SK-N-SH (cell line): ENCODE results near the gene HFE. TPM values are rescaled to one million over a fixed set of nuclear protein-coding genes. Genes with fewer than 3 reads are reported as not detected.

Source experiments
- CTCF ChIA-PET: fragments of 300-600, 350-600 bp; formaldehyde crosslinking; extraction: SDS; loops from one replicate; lab custom pipeline; 2021; lab: Yijun Ruan, JAX
- POLR2A ChIA-PET: fragments of 350-600 bp; sonication (Branson Sonifier 250); formaldehyde crosslinking; extraction: SDS; loops from one replicate; lab custom pipeline; 2020; ENCODE audit warnings: antibody characterized with exemption, inconsistent platforms; lab: Yijun Ruan, JAX
- DNase-seq: peaks from one replicate; pipeline ENCODE4 v3.0.0; 2012
- H2AFZ ChIP-seq: fragments of 200-600 bp; sonication (generic); 2 replicates; pipeline ENCODE4 v1.8.1; 2016; ENCODE audit warnings: antibody characterized with exemption, mild to moderate bottlenecking, low read depth
- H3F3A ChIP-seq: fragments of 200-600 bp; sonication (generic); replicated peaks from 2 replicates; pipeline ENCODE3; 2016; ENCODE audit warnings: antibody characterized with exemption, mild to moderate bottlenecking; ENCODE audit not compliant: insufficient read depth
- H3K27ac ChIP-seq, 2 experiments: fragments of 200-500 bp in 1 of 2; fragments of 200-600 bp in 1 of 2; sonication (Bioruptor generic) in 1 of 2; sonication (generic), shearing (Covaris generic) in 1 of 2; 2 replicates each; pipeline versions ENCODE4 v1.5.1 to v1.6.1; 2014 to 2016; ENCODE audit warnings: low read depth in 2 of 2, inconsistent platforms in 1 of 2, low read length in 1 of 2, mild to moderate bottlenecking in 1 of 2, mixed read lengths in 1 of 2
- H3K27me3 ChIP-seq: fragments of 200-600 bp; sonication (generic), shearing (Covaris generic); 2 replicates; pipeline ENCODE4 v1.6.1; 2016; ENCODE audit warnings: mixed run types; ENCODE audit not compliant: insufficient read depth
- H3K36me3 ChIP-seq, 2 experiments: fragments of 200-500 bp in 1 of 2; fragments of 200-600 bp in 1 of 2; sonication (Bioruptor generic) in 1 of 2; sonication (generic) in 1 of 2; replicated peaks in 1 of 2; 2 replicates each; pipeline versions ENCODE3 to v1.5.1; 2014 to 2016; ENCODE audit warnings: low read length in 1 of 2, mild to moderate bottlenecking in 1 of 2; ENCODE audit not compliant: insufficient read depth in 2 of 2, control insufficient read depth in 1 of 2
- H3K4me1 ChIP-seq, 2 experiments: fragments of 200-500 bp in 1 of 2; fragments of 200-600 bp in 1 of 2; sonication (Bioruptor generic) in 1 of 2; sonication (generic), shearing (Covaris generic) in 1 of 2; 2 replicates each; pipeline versions ENCODE4 v1.5.1 to v1.6.1; 2014 to 2016; ENCODE audit warnings: low read depth in 1 of 2, low read length in 1 of 2, mixed run types in 1 of 2; ENCODE audit not compliant: insufficient read depth in 2 of 2, control insufficient read depth in 1 of 2
- H3K4me2 ChIP-seq: fragments of 200-600 bp; sonication (generic), shearing (Covaris generic); 2 replicates; pipeline ENCODE4 v1.6.1; 2017; ENCODE audit warnings: mixed run types
- H3K4me3 ChIP-seq, 2 experiments: fragments of 200-500 bp in 1 of 2; fragments of 200-600 bp in 1 of 2; sonication (Bioruptor generic) in 1 of 2; sonication (generic), shearing (Covaris generic) in 1 of 2; 2 replicates each; pipeline versions ENCODE4 v1.5.1 to v1.8.1; 2014 to 2016; ENCODE audit warnings: low read depth in 2 of 2, inconsistent platforms in 1 of 2, low read length in 1 of 2, mild to moderate bottlenecking in 1 of 2, mixed read lengths in 1 of 2, moderate library complexity in 1 of 2
- H3K79me2 ChIP-seq: fragments of 200-600 bp; sonication (generic); 2 replicates; pipeline ENCODE4 v1.8.1; 2017; ENCODE audit warnings: mild to moderate bottlenecking; ENCODE audit not compliant: insufficient read depth
- H3K9ac ChIP-seq: fragments of 200-600 bp; sonication (generic); 2 replicates; pipeline ENCODE4 v1.6.1; 2017; ENCODE audit warnings: mixed run types
- H3K9me2 ChIP-seq: fragments of 200-600 bp; sonication (generic); 2 replicates; pipeline ENCODE4 v1.6.1; 2017; ENCODE audit warnings: mixed run types
- H3K9me3 ChIP-seq: fragments of 200-600 bp; sonication (generic); 2 replicates; pipeline ENCODE4 v1.6.1; 2017; ENCODE audit warnings: mixed run types, mild to moderate bottlenecking, moderate library complexity
- H4K20me1 ChIP-seq: fragments of 200-600 bp; sonication (generic); 2 replicates; pipeline ENCODE4 v1.6.1; 2017; ENCODE audit warnings: mild to moderate bottlenecking, mixed run types; ENCODE audit not compliant: insufficient read depth
- ELF1 ChIP-seq: IDR thresholded peaks from 2 replicates; pipeline ENCODE4 v1.4.0; 2012
- EP300 ChIP-seq, 2 experiments: IDR thresholded peaks; 2 replicates each; pipeline versions ENCODE4 v1.4.0 to v1.6.1; 2012; ENCODE audit warnings: borderline replicate concordance in 1 of 2, low read depth in 1 of 2, low read length in 1 of 2
- EZH2phosphoT487 ChIP-seq: fragments of 200-600 bp; sonication (generic); IDR thresholded peaks from 2 replicates; pipeline ENCODE4 v1.6.1; 2017; ENCODE audit warnings: low read depth, mixed run types, mild to moderate bottlenecking, antibody characterized with exemption, moderate library complexity, borderline replicate concordance
- FOSL2 ChIP-seq: IDR thresholded peaks from 2 replicates; pipeline ENCODE4 v1.4.0; 2012; ENCODE audit warnings: low read depth, mild to moderate bottlenecking, moderate library complexity, borderline replicate concordance
- FOXJ3 ChIP-seq: sonication (generic); formaldehyde crosslinking; IDR thresholded peaks from 2 replicates; pipeline ENCODE4 v1.5.1; 2020; ENCODE audit warnings: mild to moderate bottlenecking, missing genetic modification reagents
- FOXM1 ChIP-seq: IDR thresholded peaks from 2 replicates; pipeline ENCODE4 v1.4.0; 2012; ENCODE audit warnings: low read depth, mild to moderate bottlenecking
- IRF3 ChIP-seq: fragments of 150-350 bp; IDR thresholded peaks from 2 replicates; pipeline ENCODE4 v1.6.1; 2016; ENCODE audit warnings: mild to moderate bottlenecking, low read depth, low read length
- MEF2A ChIP-seq: IDR thresholded peaks from 2 replicates; pipeline ENCODE4 v1.4.0; 2012; ENCODE audit warnings: low read depth, borderline replicate concordance
- NFIC ChIP-seq: IDR thresholded peaks from 2 replicates; pipeline ENCODE4 v1.4.0; 2012; ENCODE audit warnings: borderline replicate concordance
- NRF1 ChIP-seq: IDR thresholded peaks from 2 replicates; pipeline ENCODE4 v1.6.1; 2012; ENCODE audit warnings: low read depth, mild to moderate bottlenecking, low read length
- RCOR1 ChIP-seq: fragments of 150-350 bp; IDR thresholded peaks from 2 replicates; pipeline ENCODE4 v1.6.1; 2017; ENCODE audit warnings: antibody characterized with exemption, low read length
- TAF1 ChIP-seq: IDR thresholded peaks from 2 replicates; pipeline ENCODE4 v1.6.1; 2012; ENCODE audit warnings: low read depth, mild to moderate bottlenecking, low read length, moderate library complexity, borderline replicate concordance
- TCF12 ChIP-seq: IDR thresholded peaks from 2 replicates; pipeline ENCODE4 v1.4.0; 2012
- TEAD4 ChIP-seq: IDR thresholded peaks from 2 replicates; pipeline ENCODE4 v1.4.0; 2012; ENCODE audit warnings: mild to moderate bottlenecking, borderline replicate concordance; ENCODE audit not compliant: insufficient read depth
- ZBTB33 ChIP-seq: IDR thresholded peaks from 2 replicates; pipeline ENCODE4 v1.4.0; 2012; ENCODE audit warnings: low read depth, borderline replicate concordance
- WGBS: methylation state at CpG from one replicate; pipeline ENCODE4 v1.1.6; 2017; ENCODE audit warnings: low lambda C conversion rate; 5-methylcytosine and 5-hydroxymethylcytosine counted together
- polyA plus RNA-seq, 3 experiments: library from polyadenylated mRNA; depleted of rRNA; stranded (reverse); fragments of >200 nt; gene quantifications; 2 replicates each; pipeline ENCODE4 v1.2.3, GENCODE V29; 2012
- TF ChIP-seq, protein P1 (sequence below): IDR thresholded peaks from 2 replicates; pipeline ENCODE4; 2012
- TF ChIP-seq, protein P2 (sequence below): IDR thresholded peaks from 2 replicates; pipeline ENCODE4 v1.4.0; 2012; ENCODE audit warnings: low read depth
- TF ChIP-seq, protein P3 (sequence below): IDR thresholded peaks from 2 replicates; pipeline ENCODE4 v1.6.1; 2012; ENCODE audit warnings: mild to moderate bottlenecking, low read depth, low read length, moderate library complexity

The HFE gene
- polyA plus RNA-seq, 1 of the 3 experiments (the other 2 are of a cell fraction): not detected

DNA sequence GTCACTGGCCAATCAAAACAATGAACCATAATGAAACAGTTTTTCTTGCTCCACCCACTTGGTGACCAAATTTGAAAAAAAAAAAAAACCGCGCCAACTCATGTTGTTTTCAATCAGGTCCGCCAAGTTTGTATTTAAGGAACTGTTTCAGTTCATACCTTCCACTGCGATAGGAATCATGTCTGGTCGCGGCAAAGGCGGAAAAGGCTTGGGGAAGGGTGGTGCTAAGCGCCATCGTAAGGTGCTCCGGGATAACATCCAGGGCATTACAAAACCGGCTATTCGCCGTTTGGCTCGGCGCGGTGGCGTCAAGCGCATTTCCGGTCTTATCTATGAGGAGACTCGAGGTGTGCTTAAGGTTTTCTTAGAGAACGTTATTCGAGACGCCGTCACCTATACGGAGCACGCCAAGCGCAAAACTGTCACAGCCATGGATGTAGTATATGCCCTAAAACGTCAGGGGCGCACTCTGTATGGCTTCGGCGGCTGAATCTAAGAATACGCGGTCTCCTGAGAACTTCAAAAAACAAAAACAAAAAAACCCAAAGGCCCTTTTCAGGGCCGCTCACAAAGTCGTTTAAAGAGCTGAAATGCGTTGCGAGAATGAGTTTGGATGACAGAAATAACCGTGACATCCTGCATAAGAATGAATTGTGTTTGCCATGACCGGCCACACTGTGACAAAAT is 16.7 kb downstream of the HFE start (continued):
- peak; percentile 89 for TF ChIP-seq IRF3
- TF ChIP-seq, protein P1, sequence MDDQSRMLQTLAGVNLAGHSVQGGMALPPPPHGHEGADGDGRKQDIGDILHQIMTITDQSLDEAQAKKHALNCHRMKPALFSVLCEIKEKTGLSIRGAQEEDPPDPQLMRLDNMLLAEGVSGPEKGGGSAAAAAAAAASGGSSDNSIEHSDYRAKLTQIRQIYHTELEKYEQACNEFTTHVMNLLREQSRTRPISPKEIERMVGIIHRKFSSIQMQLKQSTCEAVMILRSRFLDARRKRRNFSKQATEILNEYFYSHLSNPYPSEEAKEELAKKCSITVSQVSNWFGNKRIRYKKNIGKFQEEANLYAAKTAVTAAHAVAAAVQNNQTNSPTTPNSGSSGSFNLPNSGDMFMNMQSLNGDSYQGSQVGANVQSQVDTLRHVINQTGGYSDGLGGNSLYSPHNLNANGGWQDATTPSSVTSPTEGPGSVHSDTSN: no peak
- peak; percentile 69 for TF ChIP-seq ELF1
- TF ChIP-seq, protein P2, sequence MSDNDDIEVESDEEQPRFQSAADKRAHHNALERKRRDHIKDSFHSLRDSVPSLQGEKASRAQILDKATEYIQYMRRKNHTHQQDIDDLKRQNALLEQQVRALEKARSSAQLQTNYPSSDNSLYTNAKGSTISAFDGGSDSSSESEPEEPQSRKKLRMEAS: peak; percentile 86
- peak; percentile 54; the same call in 1 of the 2 replicates for TF ChIP-seq FOXJ3 (CRISPR knock-in tag)
- peak; percentile 91 to 97 for TF ChIP-seq EP300 (IDR thresholded peaks at IDR 0.05; ENCODE audit: borderline replicate concordance in 1 of 2, low read depth in 1 of 2, low read length in 1 of 2)
- peak; percentile 95 for TF ChIP-seq TAF1
- TF ChIP-seq NFIC: peak; percentile 41
- TF ChIP-seq NRF1: no peak
- no peak for TF ChIP-seq MEF2A
- peak; percentile 72; the same call in 1 of the 2 replicates for TF ChIP-seq TCF12
- TF ChIP-seq, all 33 proteins: peak for 22

DNA sequence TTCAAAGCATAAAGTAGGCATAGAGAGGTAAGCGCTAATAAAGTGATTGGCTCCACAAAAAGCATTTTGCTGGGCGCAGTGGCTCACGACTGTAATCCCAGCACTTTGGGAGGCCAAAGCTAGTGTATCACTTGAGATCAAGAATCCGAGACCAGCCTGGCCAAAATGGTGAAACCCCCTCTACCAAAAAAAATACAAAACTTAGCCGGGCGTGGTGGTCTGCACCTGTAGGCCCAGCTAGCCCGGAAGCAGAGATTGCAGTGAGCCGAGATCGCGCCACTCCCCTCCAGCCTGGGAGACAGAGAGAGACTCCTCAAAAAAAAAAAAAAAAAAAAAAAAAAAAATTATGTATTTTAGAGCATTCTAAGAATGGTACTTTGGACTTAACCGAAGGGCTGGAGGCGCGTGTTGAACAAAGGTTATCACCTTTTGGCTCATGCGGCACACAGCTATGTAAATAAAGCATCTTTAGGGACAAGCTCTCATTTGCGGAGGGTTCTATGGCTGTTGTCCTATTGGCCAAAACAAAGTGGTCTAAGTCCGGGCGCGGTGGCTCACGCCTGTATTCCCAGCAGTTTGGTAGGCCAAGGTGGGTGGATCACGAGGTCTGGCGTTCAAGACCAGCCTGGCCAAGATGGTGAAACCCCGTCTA is 17.4 kb downstream of the HFE start:
- CTCF ChIA-PET: interaction anchor here (0.7 to 20.9 kb wide), 6 partner anchors 10 to 112 kb away, joined by 3 to 660 read pairs (median 3); a partner anchor contains a TSS
- Histone ChIP-seq H4K20me1 (no peaks in the 10 kb centered on the region), H3K9me2 (no peaks in the 10 kb centered on the region), H3K9ac (peak overlapping the region; percentile 58), H3K4me2 (peak overlapping the region; percentile 80), H3K27me3 (no peaks in the 10 kb centered on the region), H3K4me1 (peaks cover 7 to 17% of the 10 kb centered on the region in 2 experiments), H2AFZ (no peak overlapping the region), H3K9me3 (no peaks in the 10 kb centered on the region), H3K4me3 (peak overlapping the region; percentile 55 to 65), H3K36me3 (no peaks in the 10 kb centered on the region), H3K79me2 (no peaks in the 10 kb centered on the region), H3F3A (peaks cover 33% of the 10 kb centered on the region), H3K27ac (peak overlapping the region; percentile 85 to 97)
- no peak for DNase-seq
- POLR2A ChIA-PET: interaction anchor here (0.6 to 3.1 kb wide), 33 partner anchors 8 to 1719 kb away, joined by 3 to 56 read pairs (median 6); a partner anchor contains a TSS
- WGBS: 72% methylated on average over 22 of the region's 22 CpGs
- TF ChIP-seq EZH2phosphoT487 (no peak), FOXM1 (no peak), ELF1 (no peak), NFIC (no peak), IRF3 (no peak), NRF1 (no peak), TAF1 (no peak), RCOR1 (no peak), ZBTB33 (no peak), TEAD4 (no peak), FOSL2 (no peak)
- TF ChIP-seq, protein P2: no peak
- TF ChIP-seq, protein P3, sequence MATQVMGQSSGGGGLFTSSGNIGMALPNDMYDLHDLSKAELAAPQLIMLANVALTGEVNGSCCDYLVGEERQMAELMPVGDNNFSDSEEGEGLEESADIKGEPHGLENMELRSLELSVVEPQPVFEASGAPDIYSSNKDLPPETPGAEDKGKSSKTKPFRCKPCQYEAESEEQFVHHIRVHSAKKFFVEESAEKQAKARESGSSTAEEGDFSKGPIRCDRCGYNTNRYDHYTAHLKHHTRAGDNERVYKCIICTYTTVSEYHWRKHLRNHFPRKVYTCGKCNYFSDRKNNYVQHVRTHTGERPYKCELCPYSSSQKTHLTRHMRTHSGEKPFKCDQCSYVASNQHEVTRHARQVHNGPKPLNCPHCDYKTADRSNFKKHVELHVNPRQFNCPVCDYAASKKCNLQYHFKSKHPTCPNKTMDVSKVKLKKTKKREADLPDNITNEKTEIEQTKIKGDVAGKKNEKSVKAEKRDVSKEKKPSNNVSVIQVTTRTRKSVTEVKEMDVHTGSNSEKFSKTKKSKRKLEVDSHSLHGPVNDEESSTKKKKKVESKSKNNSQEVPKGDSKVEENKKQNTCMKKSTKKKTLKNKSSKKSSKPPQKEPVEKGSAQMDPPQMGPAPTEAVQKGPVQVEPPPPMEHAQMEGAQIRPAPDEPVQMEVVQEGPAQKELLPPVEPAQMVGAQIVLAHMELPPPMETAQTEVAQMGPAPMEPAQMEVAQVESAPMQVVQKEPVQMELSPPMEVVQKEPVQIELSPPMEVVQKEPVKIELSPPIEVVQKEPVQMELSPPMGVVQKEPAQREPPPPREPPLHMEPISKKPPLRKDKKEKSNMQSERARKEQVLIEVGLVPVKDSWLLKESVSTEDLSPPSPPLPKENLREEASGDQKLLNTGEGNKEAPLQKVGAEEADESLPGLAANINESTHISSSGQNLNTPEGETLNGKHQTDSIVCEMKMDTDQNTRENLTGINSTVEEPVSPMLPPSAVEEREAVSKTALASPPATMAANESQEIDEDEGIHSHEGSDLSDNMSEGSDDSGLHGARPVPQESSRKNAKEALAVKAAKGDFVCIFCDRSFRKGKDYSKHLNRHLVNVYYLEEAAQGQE: no peak
